Coronary artery (tissue), 2 donors: ENCODE data around the gene WDR37.
A peak's percentile ranks its signal among the peaks of the same experiment; 100 is the strongest.

Experiments
- DNase-seq: peaks from one replicate; pipeline ENCODE4 v3.0.0-alpha.2; 2017; ENCODE audit warnings: low spot score
- H3K27ac ChIP-seq, 2 donors: fragments of 200-600 bp; sonication (generic); one replicate each; pipeline ENCODE4 v1.5.1; 2016 to 2019
- H3K4me3 ChIP-seq: fragments of 200-600 bp; sonication (generic); 2 replicates; pipeline ENCODE4 v1.5.1; 2016; ENCODE audit warnings: mild to moderate bottlenecking, moderate library complexity
- TF ChIP-seq, protein P1 (sequence below): fragments of 200-600 bp; sonication (generic); IDR thresholded peaks from one replicate; pipeline ENCODE4 v1.5.1; 2019; ENCODE audit warnings: antibody characterized with exemption

WDR37 gene

GRCh38 chr10:1137499-1138163, 81.4 kb downstream of the WDR37 start:
- H3K4me3 ChIP-seq = no peak overlapping the region
- DNase-seq = peak; percentile 22
- TF ChIP-seq, protein P1, sequence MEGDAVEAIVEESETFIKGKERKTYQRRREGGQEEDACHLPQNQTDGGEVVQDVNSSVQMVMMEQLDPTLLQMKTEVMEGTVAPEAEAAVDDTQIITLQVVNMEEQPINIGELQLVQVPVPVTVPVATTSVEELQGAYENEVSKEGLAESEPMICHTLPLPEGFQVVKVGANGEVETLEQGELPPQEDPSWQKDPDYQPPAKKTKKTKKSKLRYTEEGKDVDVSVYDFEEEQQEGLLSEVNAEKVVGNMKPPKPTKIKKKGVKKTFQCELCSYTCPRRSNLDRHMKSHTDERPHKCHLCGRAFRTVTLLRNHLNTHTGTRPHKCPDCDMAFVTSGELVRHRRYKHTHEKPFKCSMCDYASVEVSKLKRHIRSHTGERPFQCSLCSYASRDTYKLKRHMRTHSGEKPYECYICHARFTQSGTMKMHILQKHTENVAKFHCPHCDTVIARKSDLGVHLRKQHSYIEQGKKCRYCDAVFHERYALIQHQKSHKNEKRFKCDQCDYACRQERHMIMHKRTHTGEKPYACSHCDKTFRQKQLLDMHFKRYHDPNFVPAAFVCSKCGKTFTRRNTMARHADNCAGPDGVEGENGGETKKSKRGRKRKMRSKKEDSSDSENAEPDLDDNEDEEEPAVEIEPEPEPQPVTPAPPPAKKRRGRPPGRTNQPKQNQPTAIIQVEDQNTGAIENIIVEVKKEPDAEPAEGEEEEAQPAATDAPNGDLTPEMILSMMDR = no peak
- H3K27ac ChIP-seq = no peak overlapping the region

- no peak for DNase-seq
- no peak overlapping the region for H3K4me3 ChIP-seq
- TF ChIP-seq, protein P1 = no peak
- no peak overlapping the region for H3K27ac ChIP-seq
Observed at GRCh38 chr10:1138529-1138928, 82.3 kb downstream of the WDR37 start.

DNA sequence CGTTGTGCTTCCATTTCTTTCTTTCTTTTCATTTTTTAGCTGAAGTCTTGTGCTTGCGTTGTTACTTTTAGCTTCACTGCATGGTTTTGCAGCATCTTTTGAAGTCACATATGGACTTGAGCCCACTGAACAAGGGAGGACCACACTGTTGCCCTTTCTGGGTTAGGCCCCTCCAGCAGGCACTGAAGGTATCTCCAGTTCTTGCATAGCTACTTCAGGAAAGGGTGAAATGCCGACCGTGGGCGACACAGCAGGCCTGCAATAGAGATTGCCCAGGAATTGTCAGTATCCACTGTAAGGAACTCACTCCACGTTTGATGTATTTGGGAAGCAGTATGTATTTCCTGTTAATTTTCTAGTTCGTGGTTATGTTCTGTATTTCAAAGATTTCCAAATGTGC, 85.1 kb downstream of the WDR37 start:
- no peak overlapping the region for H3K4me3 ChIP-seq
- no peak for DNase-seq
- H3K27ac ChIP-seq = no peak overlapping the region
- TF ChIP-seq, protein P1 = no peak

DNA sequence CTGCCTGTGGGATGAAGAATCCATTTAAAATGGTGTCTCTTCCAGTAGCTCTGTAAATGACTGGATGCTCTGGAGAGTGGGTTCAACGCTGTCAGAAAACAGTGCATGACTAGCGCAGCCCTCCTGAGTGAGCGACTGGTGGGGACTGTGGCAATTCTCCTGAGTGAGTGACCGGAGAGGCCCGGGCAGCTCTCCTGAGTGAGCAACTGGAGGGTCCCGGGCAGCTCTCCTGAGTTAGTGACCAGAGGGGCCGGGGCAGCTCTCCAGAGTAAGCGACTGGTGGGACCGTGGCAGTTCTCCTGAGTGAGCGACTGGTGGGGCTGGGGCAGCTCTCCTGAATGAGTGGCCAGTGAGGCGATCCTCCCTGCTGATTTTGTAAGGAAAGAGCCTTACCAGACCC, 85.5 kb downstream of the WDR37 start:
- DNase-seq = no peak
- TF ChIP-seq, protein P1 = no peak
- Histone ChIP-seq H3K4me3 (no peak overlapping the region), H3K27ac (no peak overlapping the region)

DNA sequence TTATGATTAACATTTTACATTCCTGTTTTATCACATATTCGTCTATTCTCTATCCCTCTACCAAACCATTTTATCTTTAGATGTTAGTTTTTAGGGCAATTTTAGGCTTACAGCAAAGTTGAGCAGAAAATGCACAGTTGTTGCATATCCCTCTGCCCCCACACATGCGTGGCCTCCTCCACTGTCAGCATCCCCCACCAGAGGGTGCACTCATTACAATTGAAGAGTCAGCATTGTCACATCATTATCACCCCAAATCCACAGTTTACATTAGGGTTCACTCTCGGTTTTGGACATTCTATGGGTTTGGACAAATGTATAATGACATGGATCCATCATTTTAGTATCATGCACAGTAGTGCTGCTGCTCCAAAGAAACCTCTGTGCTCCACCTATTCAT, 86.4 kb downstream of the WDR37 start:
- no peak for DNase-seq
- Histone ChIP-seq H3K27ac (no peak overlapping the region), H3K4me3 (no peak overlapping the region)
- TF ChIP-seq, protein P1 = no peak

- peak; percentile 61 for DNase-seq
- Histone ChIP-seq H3K4me3 (no peak overlapping the region), H3K27ac (no peak overlapping the region)
- TF ChIP-seq, protein P1 = no peak
Observed at GRCh38 chr10:1147810-1148209, 91.6 kb downstream of the WDR37 start.

DNA sequence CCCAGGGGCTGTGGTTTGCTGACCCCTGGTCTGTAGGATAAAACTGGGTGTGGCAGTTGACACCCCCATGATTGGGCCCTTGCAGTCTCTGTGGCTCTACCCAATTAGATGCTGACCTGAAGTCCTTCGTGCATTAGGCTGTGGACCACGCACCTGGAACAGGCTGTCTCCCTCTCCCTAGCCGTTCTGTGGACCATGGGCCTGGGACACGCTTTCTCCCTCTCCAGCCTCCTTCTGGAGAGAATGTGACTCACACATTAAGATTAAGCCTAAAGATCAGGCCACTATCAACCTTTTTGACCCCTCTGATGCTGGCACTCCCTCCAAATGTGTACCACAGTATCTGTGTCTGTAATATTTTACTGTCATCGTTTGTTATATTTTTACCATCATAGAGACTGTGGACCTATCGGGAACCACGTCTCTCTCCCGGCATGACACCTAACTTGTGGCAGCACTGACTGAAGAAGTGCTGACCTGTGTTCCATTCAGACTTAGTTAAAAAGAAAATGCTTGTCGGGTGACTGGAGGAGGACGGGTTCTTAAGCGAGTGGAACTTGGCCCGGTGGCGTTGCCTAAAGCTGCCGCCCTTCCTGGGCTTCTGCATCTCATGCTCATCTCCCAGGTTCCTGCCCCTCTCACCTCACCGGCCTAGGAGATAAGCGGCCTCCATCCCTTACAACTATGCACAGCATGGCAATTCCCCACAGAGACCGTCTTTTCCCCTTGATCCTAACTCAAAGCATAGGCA, 92.8 kb downstream of the WDR37 start:
- H3K4me3 ChIP-seq = no peak overlapping the region
- TF ChIP-seq, protein P1 = no peak
- DNase-seq = no peak
- no peak overlapping the region for H3K27ac ChIP-seq
